ENCODE results near the gene CPNE4.
A peak's percentile ranks its signal among the peaks of the same experiment; 100 is the strongest.

CPNE4 gene

GRCh38 chr3:131796111-131796510 lies 238.7 kb downstream of the CPNE4 start:
- Histone ChIP-seq H3K4me3 (IDR thresholded peaks at IDR 0.05; ENCODE audit: insufficient read depth, low read depth, low read length) (no peak overlapping the region), H3K79me2 (ENCODE audit: insufficient read depth, low read depth) (no peaks in the 10 kb centered on the region), H4K20me1 (ENCODE audit: insufficient read depth) (no peaks in the 10 kb centered on the region), H3K9ac (no peak overlapping the region), H3K36me3 (ENCODE audit: insufficient read depth) (no peaks in the 10 kb centered on the region), H3K27ac (peak overlapping the region; percentile 2; the same call in 1 of the 2 replicates), H3K4me2 (peak overlapping the region; percentile 59), H2AFZ (ENCODE audit: low read depth) (no peak overlapping the region), H3K4me1 (ENCODE audit: low read depth, poor library complexity, severe bottlenecking) (peaks cover 42% of the 10 kb centered on the region), H3K27me3 (ENCODE audit: insufficient read depth, low read depth) (no peaks in the 10 kb centered on the region)
- TF ChIP-seq CTCF (conservative IDR thresholded peaks at IDR 0.05; ENCODE audit: low read depth, low read length) = no peak

- no peaks in the 10 kb centered on the region for H4K20me1 ChIP-seq (ENCODE audit: insufficient read depth)
- H3K4me1 ChIP-seq (ENCODE audit: low read depth, poor library complexity, severe bottlenecking) = peaks cover 47% of the 10 kb centered on the region
- H3K36me3 ChIP-seq (ENCODE audit: insufficient read depth) = no peaks in the 10 kb centered on the region
- H3K4me2 ChIP-seq = peak overlapping the region; percentile 59
- H3K4me3 ChIP-seq (IDR thresholded peaks at IDR 0.05; ENCODE audit: insufficient read depth, low read depth, low read length) = no peak overlapping the region
- no peaks in the 10 kb centered on the region for H3K79me2 ChIP-seq (ENCODE audit: insufficient read depth, low read depth)
- TF ChIP-seq CTCF (conservative IDR thresholded peaks at IDR 0.05; ENCODE audit: low read depth, low read length) = no peak
- no peak overlapping the region for H3K27ac ChIP-seq
- H3K9ac ChIP-seq = no peak overlapping the region
- H2AFZ ChIP-seq (ENCODE audit: low read depth) = no peak overlapping the region
- no peaks in the 10 kb centered on the region for H3K27me3 ChIP-seq (ENCODE audit: insufficient read depth, low read depth)
Observed at GRCh38 chr3:131795390-131796090, 239.3 kb downstream of the CPNE4 start.

GRCh38 chr3:131794766-131795388 lies 239.9 kb downstream of the CPNE4 start:
- no peak overlapping the region for H2AFZ ChIP-seq (ENCODE audit: low read depth)
- no peak overlapping the region for H3K4me3 ChIP-seq (IDR thresholded peaks at IDR 0.05; ENCODE audit: insufficient read depth, low read depth, low read length)
- peak; percentile 90 for TF ChIP-seq CTCF (conservative IDR thresholded peaks at IDR 0.05; ENCODE audit: low read depth, low read length)
- H3K36me3 ChIP-seq (ENCODE audit: insufficient read depth) = no peaks in the 10 kb centered on the region
- H3K4me2 ChIP-seq = peak overlapping the region; percentile 59
- H3K9ac ChIP-seq = no peak overlapping the region
- no peaks in the 10 kb centered on the region for H3K27me3 ChIP-seq (ENCODE audit: insufficient read depth, low read depth)
- H3K27ac ChIP-seq = no peak overlapping the region
- peaks cover 47% of the 10 kb centered on the region for H3K4me1 ChIP-seq (ENCODE audit: low read depth, poor library complexity, severe bottlenecking)
- no peaks in the 10 kb centered on the region for H3K79me2 ChIP-seq (ENCODE audit: insufficient read depth, low read depth)
- H4K20me1 ChIP-seq (ENCODE audit: insufficient read depth) = no peaks in the 10 kb centered on the region

- H4K20me1 ChIP-seq (ENCODE audit: insufficient read depth) = no peaks in the 10 kb centered on the region
- no peak overlapping the region for H3K27ac ChIP-seq
- H2AFZ ChIP-seq (ENCODE audit: low read depth) = no peak overlapping the region
- no peak overlapping the region for H3K4me3 ChIP-seq (IDR thresholded peaks at IDR 0.05; ENCODE audit: insufficient read depth, low read depth, low read length)
- H3K79me2 ChIP-seq (ENCODE audit: insufficient read depth, low read depth) = no peaks in the 10 kb centered on the region
- H3K9ac ChIP-seq = no peak overlapping the region
- H3K4me2 ChIP-seq = no peak overlapping the region
- H3K27me3 ChIP-seq (ENCODE audit: insufficient read depth, low read depth) = no peaks in the 10 kb centered on the region
- peaks cover 47% of the 10 kb centered on the region for H3K4me1 ChIP-seq (ENCODE audit: low read depth, poor library complexity, severe bottlenecking)
- H3K36me3 ChIP-seq (ENCODE audit: insufficient read depth) = no peaks in the 10 kb centered on the region
- no peak for TF ChIP-seq CTCF (conservative IDR thresholded peaks at IDR 0.05; ENCODE audit: low read depth, low read length)
Observed at GRCh38 chr3:131793870-131794269, 240.9 kb downstream of the CPNE4 start.

Data from KMS-11 (cell line).